G401 (cell line): Measurements from ENCODE around the gene RETREG2. TPM values are rescaled to one million over a fixed set of nuclear protein-coding genes. Genes with fewer than 3 reads are reported as not detected.
A peak's percentile ranks its signal among the peaks of the same experiment; 100 is the strongest.

Experiments used
- DNase-seq: peaks from one replicate; pipeline ENCODE4 v3.0.0-alpha.2; 2015; ENCODE audit warnings: low spot score
- in situ Hi-C: cut with HindIII; loops from 2 replicates; pipeline ENCODE4 v1.10.0; 2016; ENCODE audit warnings: low sequenced_read_pairs, mixed read lengths
- total RNA-seq: library from RNA; depleted of rRNA; stranded (reverse); fragments of >200 nt; shearing (Covaris generic); gene quantifications from 2 replicates; pipeline ENCODE4 v1.2.3, GENCODE V29; 2014; rRNA removed

The RETREG2 gene
- total RNA-seq, 1 experiment from 2014 or later: 55.4 TPM

DNA sequence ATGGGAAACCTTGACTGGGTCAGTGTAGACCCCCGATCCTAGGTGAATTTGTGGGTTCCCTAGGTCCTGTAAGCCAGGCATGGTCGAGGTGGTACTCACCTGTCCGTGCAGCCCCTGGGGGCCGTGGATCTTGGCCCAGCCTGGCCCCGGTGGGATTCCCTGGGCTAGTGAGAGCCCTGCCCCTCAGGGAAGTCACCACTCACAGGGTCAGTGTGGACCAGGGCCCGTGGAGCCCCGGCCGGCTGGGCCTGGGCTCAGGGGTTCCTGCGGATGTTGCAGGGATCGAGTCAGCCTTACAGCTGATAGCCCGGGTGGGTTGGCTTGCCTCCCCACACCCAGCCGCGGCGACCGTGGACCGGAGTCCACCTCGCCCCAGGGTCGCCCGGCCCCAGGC, 50.8 kb downstream of the RETREG2 start:
- in situ Hi-C loops: no loop called here
- DNase-seq: no peak

DNA sequence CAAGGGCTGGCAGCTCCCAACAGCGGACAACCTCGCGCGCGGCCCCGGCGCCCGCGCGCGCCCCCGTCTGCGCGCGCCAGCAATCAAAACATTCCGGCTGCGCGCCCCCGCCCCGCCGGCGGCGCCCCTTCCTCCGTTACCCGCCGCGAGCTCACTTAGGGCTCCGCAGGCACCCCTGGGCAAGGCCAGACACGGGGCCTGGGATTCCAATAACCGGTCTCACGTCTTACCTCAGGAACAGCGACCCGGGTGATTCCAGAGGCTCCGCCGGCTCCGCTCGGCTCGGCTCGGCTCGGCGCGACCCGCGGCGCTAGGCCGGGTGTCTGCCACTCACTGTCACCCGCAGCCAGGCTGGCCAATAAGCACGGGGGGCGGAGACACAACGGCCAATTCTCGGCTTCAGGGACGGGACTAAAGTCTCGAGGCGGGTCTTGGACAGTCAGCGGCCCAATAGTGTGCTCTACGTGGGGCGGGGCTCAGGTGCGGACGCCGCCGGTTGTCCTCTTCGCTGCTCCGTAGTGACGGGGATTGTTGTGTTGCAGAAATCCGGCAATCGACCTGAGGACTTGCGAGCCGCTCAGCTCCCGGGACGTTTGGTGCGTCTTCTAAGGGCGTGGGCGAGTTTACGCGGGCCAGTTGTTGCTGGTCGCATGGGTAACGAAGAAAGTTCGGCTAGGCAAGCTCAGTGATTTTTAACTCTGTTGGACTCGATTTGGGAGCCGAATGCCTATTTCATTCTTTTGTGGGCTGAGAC, 51.4 kb downstream of the RETREG2 start, which contains the start of the genes ANKZF1 and ATG9A:
Gene ANKZF1, plus strand, starts transcription at position 502 of the 754 bp plus-strand sequence. CDS start 452 bp downstream, outside the sequence.
Gene ATG9A, minus strand, starts transcription at position 332 of the 754 bp plus-strand sequence. CDS start 1,612 bp downstream, outside the sequence.
- in situ Hi-C loops: no loop called here
- DNase-seq: peak; percentile 99

DNA sequence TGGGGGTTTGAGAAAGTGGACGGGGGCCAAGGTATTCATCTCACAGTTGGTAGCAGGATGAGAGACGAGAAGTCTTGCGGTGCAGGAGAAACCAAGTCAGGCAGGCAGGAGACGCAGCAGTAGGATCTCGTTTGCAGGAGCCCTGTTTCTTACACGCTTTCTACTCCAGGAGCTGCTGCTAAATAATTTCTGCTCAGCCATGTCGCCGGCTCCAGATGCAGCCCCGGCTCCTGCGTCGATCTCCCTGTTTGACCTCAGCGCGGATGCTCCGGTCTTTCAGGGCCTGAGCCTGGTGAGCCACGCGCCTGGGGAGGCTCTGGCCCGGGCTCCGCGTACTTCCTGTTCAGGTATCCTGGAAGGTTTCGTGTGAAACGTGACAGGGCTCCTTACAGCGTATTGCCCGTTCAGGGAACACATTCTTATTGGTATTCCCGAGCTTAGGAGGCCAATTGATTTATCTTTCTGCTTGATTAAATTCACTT, 52.0 kb downstream of the RETREG2 start:
- in situ Hi-C loops: no loop called here
- DNase-seq: no peak

GRCh38 chr2:219234331-219234730, 56.3 kb downstream of the RETREG2 start:
- no peak for DNase-seq
- in situ Hi-C loops: no loop called here

Other genes with a start within 250 kb of the RETREG2 start
- 0.51 and 2.2 TPM in 2 replicates for gene CDK5R2, start 218.6 kb upstream of the RETREG2 start, total RNA-seq
- not detected in 2 replicates for gene FEV, start 193.1 kb upstream of the RETREG2 start, total RNA-seq
- not detected in 2 replicates for gene CRYBA2, start 184.9 kb upstream of the RETREG2 start, total RNA-seq
- gene CFAP65, start 136.8 kb upstream of the RETREG2 start, total RNA-seq: not detected in 2 replicates
- gene IHH, start 117.4 kb upstream of the RETREG2 start, total RNA-seq: not detected in 2 replicates
- gene NHEJ1, start 17.5 kb upstream of the RETREG2 start, total RNA-seq: 31.7 TPM in 2 replicates
- gene SLC23A3, start 8.2 kb upstream of the RETREG2 start, total RNA-seq: not detected in 2 replicates
- gene CNPPD1, start 1.4 kb upstream of the RETREG2 start, total RNA-seq: 34.7 and 39.0 TPM in 2 replicates
- 24.8 and 26.9 TPM in 2 replicates for gene ZFAND2B, start 28.5 kb downstream of the RETREG2 start, total RNA-seq
- 14.1 and 21.5 TPM in 2 replicates for gene ABCB6, start 40.7 kb downstream of the RETREG2 start, total RNA-seq
- 24.6 and 26.6 TPM in 2 replicates for gene ATG9A, start 51.4 kb downstream of the RETREG2 start, total RNA-seq
- 14.2 and 17.5 TPM in 2 replicates for gene ANKZF1, start 51.5 kb downstream of the RETREG2 start, total RNA-seq
- 6.4 and 6.5 TPM in 2 replicates for gene GLB1L, start 67.2 kb downstream of the RETREG2 start, total RNA-seq
- gene STK16, start 67.2 kb downstream of the RETREG2 start, total RNA-seq: 26.4 and 38.1 TPM in 2 replicates
- gene TUBA4B, start 75.0 kb downstream of the RETREG2 start, total RNA-seq: not detected in 2 replicates
- gene TUBA4A, start 75.6 kb downstream of the RETREG2 start, total RNA-seq: 0.68 and 5.0 TPM in 2 replicates
- gene DNAJB2, start 101.1 kb downstream of the RETREG2 start, total RNA-seq: 119 and 123 TPM in 2 replicates
- gene PTPRN, start 131.1 kb downstream of the RETREG2 start, total RNA-seq: 0.18 and 0.71 TPM in 2 replicates
- gene RESP18, start 154.5 kb downstream of the RETREG2 start, total RNA-seq: not detected in 2 replicates
- 65.8 and 67.4 TPM in 2 replicates for gene DNPEP, start 209.6 kb downstream of the RETREG2 start, total RNA-seq
- not detected in 2 replicates for gene DES, start 240.1 kb downstream of the RETREG2 start, total RNA-seq